ENCODE measurements around the gene DDHD1. TPM values are rescaled to one million over a fixed set of nuclear protein-coding genes. Genes with fewer than 3 reads are reported as not detected.
"Not testable (repeated sequence)": the region's sequence is repeated elsewhere in the genome, so short reads cannot be mapped to it uniquely, and the experiment has no call there.

Gene DDHD1
- total RNA-seq, 2 donors from 2014 or later: 31.8 to 46.0 TPM

DNA sequence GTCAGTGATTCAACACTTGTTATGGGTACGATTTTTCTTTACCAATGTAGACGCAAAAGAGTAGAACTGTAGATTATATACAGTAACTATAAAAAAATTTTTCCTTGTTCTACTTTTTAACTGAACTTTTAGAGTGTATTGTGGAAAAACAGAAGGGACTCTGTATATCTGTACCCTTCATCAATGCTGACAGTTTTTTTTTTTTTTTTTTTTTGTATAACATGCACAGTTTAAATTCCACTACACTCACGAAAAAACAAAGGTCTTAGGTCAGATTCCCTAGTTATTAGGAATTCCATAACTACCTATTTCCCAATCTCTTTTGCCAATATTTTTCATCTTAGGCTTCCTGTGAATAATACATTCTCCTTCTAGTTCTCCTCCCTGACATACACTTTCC lies 6.4 kb downstream of the DDHD1 start:
- Histone ChIP-seq H3K36me3 (no peaks in the 10 kb centered on the region), H3K4me1 (ENCODE audit: control insufficient read depth in 1 of 2, low read depth in 2 of 2) (peaks cover 14 to 20% of the 10 kb centered on the region in 2 donors)
- no peak for ATAC-seq (ENCODE audit: insufficient number of reproducible peaks, low FRiP score, low read depth)

DNA sequence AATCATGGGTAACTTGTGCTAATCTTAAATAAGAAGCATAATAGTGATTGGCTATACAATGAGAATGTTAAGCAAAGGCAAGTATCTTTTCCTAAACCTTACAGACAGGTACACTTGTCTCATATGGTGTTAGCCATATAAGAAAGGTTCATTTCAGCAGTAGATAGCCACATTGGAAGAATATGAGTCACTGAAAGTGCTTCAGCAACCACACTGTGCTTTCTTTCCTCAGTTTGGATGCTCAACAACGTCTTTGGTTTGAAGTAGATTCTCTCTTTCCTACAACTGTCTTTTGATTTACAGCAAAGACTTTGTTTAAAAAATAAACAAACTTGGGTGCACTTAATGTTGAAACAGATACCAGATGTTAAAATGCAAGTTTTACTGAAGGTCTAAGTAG lies 8.9 kb downstream of the DDHD1 start:
- TF ChIP-seq, protein P1, sequence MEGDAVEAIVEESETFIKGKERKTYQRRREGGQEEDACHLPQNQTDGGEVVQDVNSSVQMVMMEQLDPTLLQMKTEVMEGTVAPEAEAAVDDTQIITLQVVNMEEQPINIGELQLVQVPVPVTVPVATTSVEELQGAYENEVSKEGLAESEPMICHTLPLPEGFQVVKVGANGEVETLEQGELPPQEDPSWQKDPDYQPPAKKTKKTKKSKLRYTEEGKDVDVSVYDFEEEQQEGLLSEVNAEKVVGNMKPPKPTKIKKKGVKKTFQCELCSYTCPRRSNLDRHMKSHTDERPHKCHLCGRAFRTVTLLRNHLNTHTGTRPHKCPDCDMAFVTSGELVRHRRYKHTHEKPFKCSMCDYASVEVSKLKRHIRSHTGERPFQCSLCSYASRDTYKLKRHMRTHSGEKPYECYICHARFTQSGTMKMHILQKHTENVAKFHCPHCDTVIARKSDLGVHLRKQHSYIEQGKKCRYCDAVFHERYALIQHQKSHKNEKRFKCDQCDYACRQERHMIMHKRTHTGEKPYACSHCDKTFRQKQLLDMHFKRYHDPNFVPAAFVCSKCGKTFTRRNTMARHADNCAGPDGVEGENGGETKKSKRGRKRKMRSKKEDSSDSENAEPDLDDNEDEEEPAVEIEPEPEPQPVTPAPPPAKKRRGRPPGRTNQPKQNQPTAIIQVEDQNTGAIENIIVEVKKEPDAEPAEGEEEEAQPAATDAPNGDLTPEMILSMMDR (IDR thresholded peaks at IDR 0.05): no peak
- Histone ChIP-seq H3K4me1 (ENCODE audit: control insufficient read depth in 1 of 2, low read depth in 2 of 2) (no peaks in the 10 kb centered on the region), H3K4me3 (no peak overlapping the region), H3K9me3 (peaks cover 20% of the 10 kb centered on the region), H3K27me3 (replicated peaks; ENCODE audit: insufficient read depth) (no peaks in the 10 kb centered on the region), H3K36me3 (no peaks in the 10 kb centered on the region), H3K27ac (no peak overlapping the region)
- no peak for DNase-seq (ENCODE audit: low spot score)
- ATAC-seq (ENCODE audit: insufficient number of reproducible peaks, low FRiP score, low read depth): no peak

More for the DNA sequence above, 6.4 kb downstream of the DDHD1 start:
- Histone ChIP-seq H3K27me3 (replicated peaks; ENCODE audit: insufficient read depth) (no peaks in the 10 kb centered on the region), H3K4me3 (no peak overlapping the region), H3K27ac (no peak overlapping the region), H3K9me3 (peaks cover 3% of the 10 kb centered on the region)
- TF ChIP-seq, protein P1 (IDR thresholded peaks at IDR 0.05): no peak
- no peak for DNase-seq (ENCODE audit: low spot score)

DNA sequence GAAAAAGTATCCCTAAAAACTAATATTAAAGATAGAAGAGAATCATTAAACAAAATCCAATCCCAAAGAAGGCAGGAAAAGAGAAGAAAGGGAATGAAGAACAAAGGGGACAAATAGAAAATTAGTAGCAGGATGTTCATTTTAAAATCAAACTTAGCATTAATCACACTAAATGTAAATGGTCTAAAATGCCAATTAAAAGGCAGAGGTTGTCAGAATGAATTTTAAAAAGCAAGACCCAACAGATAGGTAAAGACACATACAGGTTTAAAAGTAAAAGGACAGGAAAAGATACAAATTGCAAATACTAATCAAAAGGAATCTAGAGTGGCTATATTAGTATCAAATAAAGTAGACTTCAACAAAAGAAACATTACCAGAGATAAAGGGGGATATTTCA lies 12.5 kb downstream of the DDHD1 start:
- ATAC-seq (ENCODE audit: insufficient number of reproducible peaks, low FRiP score, low read depth) (no peak), DNase-seq (ENCODE audit: low spot score) (no peak)
- TF ChIP-seq, protein P1 (IDR thresholded peaks at IDR 0.05): no peak
- Histone ChIP-seq H3K4me1 (ENCODE audit: control insufficient read depth in 1 of 2, low read depth in 2 of 2) (no peaks in the 10 kb centered on the region), H3K27ac (no peak overlapping the region), H3K4me3 (no peak overlapping the region), H3K27me3 (replicated peaks; ENCODE audit: insufficient read depth) (no peaks in the 10 kb centered on the region), H3K9me3 (peaks cover 38% of the 10 kb centered on the region), H3K36me3 (no peaks in the 10 kb centered on the region)

DNA sequence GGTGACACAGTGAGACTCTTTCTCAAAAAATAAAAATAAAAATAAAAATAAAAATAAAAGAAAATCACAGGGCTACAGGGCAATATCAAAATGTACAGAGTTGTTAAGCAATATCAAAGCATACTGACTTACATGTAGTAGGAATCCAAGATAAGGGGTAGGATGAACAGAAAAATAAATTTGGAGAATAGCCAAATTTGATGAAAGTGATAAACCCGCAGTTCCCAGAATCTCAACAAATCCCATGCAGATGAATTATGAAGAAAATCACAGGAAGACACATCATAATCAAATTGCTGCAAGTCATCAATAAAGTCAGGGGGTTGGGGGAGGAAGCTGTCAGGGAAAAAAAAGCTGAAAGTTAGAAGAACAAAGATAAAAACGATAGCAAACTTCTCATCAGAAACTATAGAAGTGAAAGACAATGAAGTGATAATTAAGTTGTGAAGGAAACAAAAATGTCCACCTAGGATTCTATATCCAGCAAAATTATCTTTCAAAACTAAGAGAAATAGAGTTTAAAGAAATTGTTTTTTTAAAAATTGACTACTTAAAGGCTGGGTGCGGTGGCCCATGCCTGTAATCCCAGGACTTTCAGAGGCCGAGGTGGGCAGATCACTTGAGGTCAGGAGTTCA lies 15.4 kb downstream of the DDHD1 start:
- H3K27ac ChIP-seq: no peak overlapping the region
- ATAC-seq (ENCODE audit: insufficient number of reproducible peaks, low FRiP score, low read depth) (no peak), DNase-seq (ENCODE audit: low spot score) (no peak)
- H3K9me3 ChIP-seq: peaks cover 35% of the 10 kb centered on the region
- TF ChIP-seq, protein P1 (IDR thresholded peaks at IDR 0.05): no peak
- no peak overlapping the region for H3K4me3 ChIP-seq
- H3K4me1 ChIP-seq (ENCODE audit: control insufficient read depth in 1 of 2, low read depth in 2 of 2): no peaks in the 10 kb centered on the region
- no peaks in the 10 kb centered on the region for H3K36me3 ChIP-seq
- no peaks in the 10 kb centered on the region for H3K27me3 ChIP-seq (replicated peaks; ENCODE audit: insufficient read depth)

DNA sequence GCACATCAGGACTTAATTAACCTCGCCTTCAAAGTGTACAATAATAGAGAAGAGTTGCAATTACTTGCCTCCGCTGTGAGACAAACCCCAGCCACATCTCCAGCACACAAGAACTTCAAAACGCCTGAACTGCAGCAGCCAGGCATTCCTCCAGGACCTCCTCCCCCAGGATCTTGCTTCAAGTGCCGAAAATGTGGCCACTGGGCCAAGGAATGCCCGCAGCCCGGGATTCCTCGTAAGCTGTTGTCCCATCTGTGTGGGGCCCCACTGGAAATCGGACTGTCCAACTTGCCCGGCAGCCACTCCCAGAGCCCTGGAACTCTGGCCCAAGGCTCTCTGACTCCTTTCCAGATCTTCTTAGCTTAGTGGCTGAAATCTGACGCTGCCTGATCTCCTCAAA lies 22.6 kb downstream of the DDHD1 start:
- ATAC-seq (ENCODE audit: insufficient number of reproducible peaks, low FRiP score, low read depth); H3K36me3 ChIP-seq; H3K4me3 ChIP-seq; H3K9me3 ChIP-seq; DNase-seq (ENCODE audit: low spot score); H3K27ac ChIP-seq; H3K4me1 ChIP-seq (ENCODE audit: control insufficient read depth in 1 of 2, low read depth in 2 of 2); H3K27me3 ChIP-seq (replicated peaks; ENCODE audit: insufficient read depth): not testable (repeated sequence)
